Right lobe of liver (tissue), 6 donors: ENCODE results near the gene HES2. TPM values are rescaled to one million over a fixed set of nuclear protein-coding genes. Genes with fewer than 3 reads are reported as not detected.
"Not testable (repeated sequence)": the region's sequence is repeated elsewhere in the genome, so short reads cannot be mapped to it uniquely, and the experiment has no call there.

Source experiments
- ATAC-seq, 4 donors: fragments of 200-7000 bp; cut with Tn5 transposase; one replicate each; pipeline ENCODE4 v1.9.1; 2020; ENCODE audit warnings: mild to moderate bottlenecking in 4 of 4, moderate library complexity in 4 of 4
- DNase-seq, 3 donors: peaks; one replicate each; pipeline ENCODE4 v3.0.0-alpha.2; 2020
- H3K27ac ChIP-seq, 3 donors: fragments of 200-600 bp; one replicate each; pipeline ENCODE4 v1.8.0; 2022
- H3K27me3 ChIP-seq, 2 donors: fragments of 200-600 bp; one replicate each; pipeline ENCODE4 v1.8.0; 2022
- H3K36me3 ChIP-seq, 4 donors: fragments of 200-600 bp; sonication (generic) in 1 of 4; one replicate each; pipeline versions ENCODE4 v1.5.1 to v1.8.0; 2017 to 2022; ENCODE audit warnings: control low read depth in 1 of 4
- H3K4me1 ChIP-seq, 4 donors: fragments of 200-600 bp; sonication (generic) in 1 of 4; one replicate each; pipeline versions ENCODE4 v1.5.1 to v1.8.0; 2017 to 2022; ENCODE audit warnings: control low read depth in 1 of 4
- H3K4me3 ChIP-seq, 3 donors: fragments of 200-600 bp; one replicate each; pipeline ENCODE4 v1.8.0; 2022
- H3K9me3 ChIP-seq, 4 donors: fragments of 200-600 bp; sonication (generic) in 1 of 4; one replicate each; pipeline versions ENCODE4 v1.5.1 to v1.8.0; 2017 to 2022; ENCODE audit warnings: control low read depth in 1 of 4
- CTCF ChIP-seq, 4 donors: fragments of 200-600 bp in 3 of 4; fragments of 450-650 bp in 1 of 4; IDR thresholded peaks; one replicate each; pipeline versions ENCODE4 v1.5.1 to v1.8.0; 2016 to 2022; ENCODE audit warnings: antibody characterized with exemption in 4 of 4, mild to moderate bottlenecking in 2 of 4
- POLR2A ChIP-seq: fragments of 450-650 bp; IDR thresholded peaks from one replicate; pipeline ENCODE4 v1.6.1; 2017; ENCODE audit warnings: antibody characterized with exemption, mild to moderate bottlenecking
- WGBS: methylation state at CpG from one replicate; pipeline ENCODE4 v1.1.6; 2018; ENCODE audit warnings: low coverage, low lambda C conversion rate; ENCODE audit not compliant: insufficient coverage; ENCODE audit errors: missing lambda C conversion rate; 5-methylcytosine and 5-hydroxymethylcytosine counted together
- intact Hi-C, 2 donors: fragments of 100-400 bp; cut with DNase I; formaldehyde crosslinking; loops; one replicate each; pipeline versions ENCODE4 v1.11.2 to v1.14.1; 2022
- total RNA-seq, 6 experiments: library from RNA; depleted of rRNA in 2 of 6; stranded (reverse); fragments of >200 nt in 2 of 6; fragmentation: NEBNext Ultra II Directional in 3 of 6; extraction: Animal tissue kit (Norgen Biotek cat#: 25700) in 3 of 6; gene quantifications; one replicate each; pipeline versions ENCODE4 v1.1.0 to v1.2.4, GENCODE V29; 2016 to 2023
- donor health status: DM: no; HTN: yes; CAD: no.
- donor health status: DM: no; HTN: no; CAD: no.
- donor health status: DM: no; HTN: no; CAD: no.
- donor health status: DM: no; HTN: yes; CAD: no.
- donor health status: DM: no; HTN: yes; CAD: no.

Gene HES2
- total RNA-seq, 6 experiments from 2014 or later = 0.27 to 1.2 (median 0.68) TPM; not detected in 3

GRCh38 chr1:6435547-6435946 lies 15.8 kb upstream of the HES2 start:
- intact Hi-C loops = no loop called here
- 68% methylated on average over 3 of the region's 3 CpGs for WGBS

DNA sequence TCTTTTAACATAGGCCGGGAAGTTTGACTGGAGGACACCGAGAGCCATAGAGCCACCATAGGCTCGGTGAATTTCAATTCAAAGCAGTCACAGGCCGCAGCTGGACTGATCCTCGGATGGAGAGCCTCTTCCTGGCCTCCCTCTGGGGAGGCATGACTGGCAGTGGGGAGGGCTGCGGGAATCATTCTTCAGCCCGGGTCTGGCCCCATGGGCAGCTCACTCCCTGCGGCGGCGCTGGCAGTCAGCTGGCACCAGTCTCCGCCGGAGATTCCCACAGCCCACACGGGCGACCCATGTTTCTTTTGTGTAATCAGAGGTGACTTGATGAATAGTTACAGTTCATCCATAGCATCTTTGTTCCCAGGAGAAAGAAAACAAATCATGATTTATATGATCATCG lies 15.4 kb upstream of the HES2 start:
- 65% methylated on average over 2 of the region's 15 CpGs for WGBS

More at GRCh38 chr1:6435547-6435946, 15.8 kb upstream of the HES2 start:
- H3K27me3 ChIP-seq = no peaks in the 10 kb centered on the region
- no peak overlapping the region for H3K27ac ChIP-seq
- no peak overlapping the region for H3K4me3 ChIP-seq
- TF ChIP-seq POLR2A (no peak), CTCF (IDR thresholded peaks at IDR 0.05) (no peak)
- no peak for DNase-seq
- no peaks in the 10 kb centered on the region for H3K9me3 ChIP-seq
- ATAC-seq = no peak
- H3K36me3 ChIP-seq = no peaks in the 10 kb centered on the region
- H3K4me1 ChIP-seq = peaks cover 0 to 7% (median 1%) of the 10 kb centered on the region in 4 donors

DNA sequence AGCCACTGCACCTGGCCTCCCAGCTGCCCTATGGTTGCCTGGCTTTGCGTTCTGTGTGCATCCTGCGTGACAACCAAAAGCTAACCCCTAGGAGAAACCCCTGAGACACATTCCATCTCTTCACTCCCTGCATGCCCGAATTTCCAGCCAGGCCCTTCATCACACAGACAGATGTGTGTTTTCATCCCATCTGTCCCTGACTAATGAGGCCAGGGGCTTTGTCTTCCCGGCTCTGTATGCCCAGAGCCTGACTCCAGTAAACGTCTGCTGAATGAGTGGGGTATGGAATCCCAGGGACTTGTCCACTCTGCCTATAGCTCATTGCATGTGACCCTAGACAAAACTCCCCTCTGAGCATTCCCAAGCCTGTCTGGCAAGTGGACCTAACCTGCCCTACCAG lies 14.5 kb upstream of the HES2 start:
- WGBS = no CpG with 5 or more reads among the region's 5 CpGs
- H3K4me3 ChIP-seq = no peak overlapping the region
- DNase-seq (no peak), ATAC-seq (no peak)
- H3K4me1 ChIP-seq = peaks cover 0 to 4% (median 1%) of the 10 kb centered on the region in 4 donors
- H3K36me3 ChIP-seq = no peaks in the 10 kb centered on the region
- H3K9me3 ChIP-seq = no peaks in the 10 kb centered on the region
- intact Hi-C loops = no loop called here
- no peak for TF ChIP-seq POLR2A
- no peaks in the 10 kb centered on the region for H3K27me3 ChIP-seq
- H3K27ac ChIP-seq = no peak overlapping the region

More for the DNA sequence above, 15.4 kb upstream of the HES2 start:
- no peak overlapping the region for H3K27ac ChIP-seq
- no peak for DNase-seq
- H3K27me3 ChIP-seq = no peaks in the 10 kb centered on the region
- ATAC-seq = no peak
- H3K9me3 ChIP-seq = no peaks in the 10 kb centered on the region
- H3K4me3 ChIP-seq = no peak overlapping the region
- peaks cover 0 to 7% (median 1%) of the 10 kb centered on the region in 4 donors for H3K4me1 ChIP-seq
- no peaks in the 10 kb centered on the region for H3K36me3 ChIP-seq
- intact Hi-C loops = no loop called here
- TF ChIP-seq CTCF (IDR thresholded peaks at IDR 0.05) (no peak), POLR2A (no peak)

GRCh38 chr1:6431645-6432579 lies 12.2 kb upstream of the HES2 start:
- H3K9me3 ChIP-seq, DNase-seq, ATAC-seq, H3K27ac ChIP-seq, H3K4me3 ChIP-seq, H3K27me3 ChIP-seq, H3K36me3 ChIP-seq, H3K4me1 ChIP-seq, intact Hi-C loops: not testable (repeated sequence)
- 77% methylated on average over 4 of the region's 13 CpGs for WGBS

GRCh38 chr1:6429660-6430411 lies 10.1 kb upstream of the HES2 start:
- H3K27ac ChIP-seq, ATAC-seq, DNase-seq, H3K36me3 ChIP-seq, H3K9me3 ChIP-seq, H3K4me1 ChIP-seq, H3K4me3 ChIP-seq: not testable (repeated sequence)
- peaks cover 3 to 12% of the 10 kb centered on the region in 2 donors for H3K27me3 ChIP-seq
- intact Hi-C loops = loop anchor here in 1 of 2 donors (10.0 kb wide), 1 partner anchor 185 kb away; the partner anchor contains the start of gene HES3
- 43% methylated on average over 4 of the region's 19 CpGs for WGBS

DNA sequence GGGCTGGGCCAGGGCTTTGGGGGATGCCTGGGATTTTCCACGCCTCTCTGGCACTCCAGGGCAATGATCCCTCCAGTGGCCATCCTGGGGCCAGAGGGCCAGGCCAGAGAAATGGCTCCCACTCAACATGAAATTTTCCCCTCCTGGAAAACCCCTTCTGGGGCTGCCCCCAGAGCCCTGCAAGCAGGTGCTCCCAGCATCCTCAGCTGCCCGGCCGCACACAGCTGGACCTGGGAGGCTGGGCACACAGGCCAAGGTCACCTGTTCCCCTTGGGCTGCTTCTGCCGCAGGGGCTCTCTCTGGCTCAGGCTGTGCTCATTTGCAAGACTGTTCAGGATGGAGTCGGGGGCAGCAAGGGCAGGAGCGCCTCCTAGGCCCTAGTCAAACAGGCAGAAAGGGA lies 8.7 kb upstream of the HES2 start:
- ATAC-seq, H3K4me3 ChIP-seq, H3K9me3 ChIP-seq, H3K27ac ChIP-seq, H3K36me3 ChIP-seq, DNase-seq: not testable (repeated sequence)
- no CpG with 5 or more reads among the region's 6 CpGs for WGBS
- peaks cover 3 to 21% of the 10 kb centered on the region in 2 donors for H3K27me3 ChIP-seq
- H3K4me1 ChIP-seq = peaks cover 0 to 11% (median 0%) of the 10 kb centered on the region in 4 donors
- intact Hi-C loops = loop anchor here in 1 of 2 donors (10.0 kb wide), 1 partner anchor 184 kb away; the partner anchor contains the start of gene HES3
